Embryonic facial prominence (tissue), 1 donor: ENCODE measurements around the gene LCAT.

Experiments used
- DNase-seq: peaks from one replicate; pipeline ENCODE4 v3.0.0-alpha.2; 2016; ENCODE audit errors: extremely low spot score

Gene LCAT

DNA sequence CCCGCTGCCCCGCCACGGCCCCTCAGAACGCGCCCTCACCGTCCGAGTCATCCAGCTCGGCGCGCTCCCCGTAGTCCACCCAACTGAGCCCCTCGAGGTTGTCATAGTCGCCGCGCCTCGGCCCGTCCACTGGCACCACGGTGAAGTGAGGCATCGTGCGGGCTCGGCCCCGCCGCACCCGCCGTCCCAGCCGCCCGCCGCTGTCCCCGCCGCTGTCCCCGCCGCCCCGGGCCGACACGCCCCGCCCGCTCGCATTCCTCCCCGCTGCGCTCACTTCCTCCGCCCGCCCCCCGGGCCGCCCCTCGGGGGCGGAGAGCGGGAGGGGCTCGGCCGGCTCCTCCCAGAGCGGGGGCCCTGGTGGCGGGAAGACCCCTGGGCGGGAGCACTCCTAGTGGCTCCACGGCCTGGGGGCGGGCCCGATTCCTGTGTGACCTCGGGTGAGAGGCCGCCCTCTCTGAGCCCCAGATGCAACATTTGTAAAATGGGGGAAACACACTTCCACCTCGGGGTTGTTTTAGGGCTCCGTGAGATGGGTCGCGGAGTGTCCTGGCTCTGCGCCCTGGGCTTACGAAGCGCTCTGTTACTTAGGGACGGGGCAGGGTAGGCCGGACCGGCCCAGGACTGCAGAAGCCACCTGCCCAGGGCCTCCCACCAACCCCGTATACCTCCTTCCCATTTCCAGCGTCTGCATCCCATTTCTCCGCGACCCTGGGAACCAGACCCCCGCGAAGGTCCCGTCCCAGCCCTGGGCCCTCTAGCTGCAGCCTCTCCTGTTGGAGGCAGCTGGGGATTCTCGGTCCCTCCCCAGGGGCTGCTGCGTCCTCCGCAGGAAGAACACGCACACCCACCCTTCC, 24.7 kb upstream of the LCAT start, which contains the start of gene SLC12A4:
TSS of gene SLC12A4 (minus strand) at position 238 of the 854 bp plus-strand sequence. CDS start at position 154, 84 bp downstream.
- peak; percentile 85 for DNase-seq

DNA sequence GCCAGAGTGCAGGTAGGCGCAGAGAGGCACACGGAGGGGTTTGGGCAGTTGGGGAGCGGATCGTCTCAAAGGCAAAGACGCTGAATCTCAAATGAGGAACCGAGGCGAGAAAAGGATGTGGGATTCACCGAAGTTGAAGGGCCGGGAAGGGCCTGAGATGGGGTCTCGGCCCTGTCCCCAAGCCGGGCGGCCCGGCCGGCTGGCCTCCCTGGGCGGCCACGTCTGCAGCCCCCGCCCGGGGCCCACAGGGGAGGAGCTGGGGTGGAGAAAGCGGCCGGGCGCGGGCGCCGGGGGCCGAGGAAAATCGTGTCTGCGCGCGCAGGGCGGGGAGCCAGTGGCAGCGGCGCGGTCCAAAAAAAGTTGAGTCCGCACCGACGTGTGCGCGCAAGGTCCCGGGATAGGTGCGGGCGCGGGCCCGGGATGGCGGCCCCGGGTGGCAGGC, 24.1 kb upstream of the LCAT start:
- DNase-seq = no peak

DNA sequence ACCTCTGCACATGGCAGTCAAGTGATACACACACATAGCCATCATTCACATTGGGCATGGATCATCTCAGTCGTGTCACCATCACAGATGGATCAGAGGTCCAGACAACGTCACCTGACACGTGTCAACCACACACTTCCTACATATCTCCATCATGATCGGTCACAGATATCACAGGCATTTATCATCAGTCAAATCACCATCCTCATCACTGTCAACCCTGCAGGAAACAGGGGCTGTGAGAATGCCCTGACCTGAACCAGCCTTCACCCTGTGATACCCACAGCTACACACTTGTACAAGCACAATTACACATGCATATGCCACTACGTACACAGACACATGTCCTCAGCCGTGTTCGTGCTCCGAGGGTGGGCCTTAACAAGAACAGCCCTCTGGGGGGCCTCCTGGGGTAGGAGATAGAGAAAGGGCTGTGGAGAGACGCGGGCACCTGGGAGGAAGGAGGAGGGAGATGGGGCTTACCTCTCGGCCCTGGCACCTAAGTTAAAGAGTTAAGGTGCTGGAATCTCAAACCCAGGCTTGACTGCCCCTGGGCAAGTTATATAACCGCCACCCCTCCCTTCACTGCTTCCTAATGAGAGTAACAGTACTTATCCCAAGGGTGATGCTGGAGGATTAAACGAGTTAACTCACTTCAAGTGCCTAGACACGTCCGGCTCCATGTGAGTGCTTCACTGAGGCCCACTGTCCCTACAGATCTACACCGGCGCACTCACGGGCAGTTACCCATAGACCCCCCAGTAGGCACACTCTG, 23.4 kb upstream of the LCAT start:
- DNase-seq = no peak

DNA sequence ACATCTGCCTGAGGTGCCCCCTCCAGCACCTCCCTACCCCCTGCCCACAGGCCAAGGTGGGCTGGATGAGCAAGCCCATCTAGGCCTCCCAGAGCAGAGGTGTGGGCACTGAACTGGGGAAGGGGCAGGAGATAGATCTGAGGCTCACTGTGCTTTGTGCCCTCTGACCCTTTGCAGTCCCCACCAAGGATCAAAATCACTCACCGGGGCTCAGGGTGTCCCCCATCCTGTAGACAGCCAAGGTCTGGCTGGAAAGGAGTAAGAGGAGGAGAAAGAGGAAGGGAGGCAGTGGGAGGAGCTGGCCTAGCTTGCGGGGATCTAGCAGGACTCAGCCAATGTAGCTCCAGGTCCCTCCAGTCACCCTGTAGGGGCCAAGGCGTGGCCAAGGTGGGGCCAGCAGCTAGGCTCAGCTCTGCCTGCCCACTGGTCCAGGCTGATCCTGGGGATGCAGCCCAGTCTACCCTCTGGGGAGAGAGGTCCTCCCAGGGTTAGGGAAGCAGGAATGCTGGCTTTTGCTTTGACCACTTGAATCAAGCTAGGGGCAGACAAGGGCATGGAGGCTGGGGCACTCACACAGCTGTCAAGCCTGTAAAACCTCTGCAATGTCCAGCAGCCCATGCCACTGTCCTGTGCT, 22.7 kb upstream of the LCAT start:
- no peak for DNase-seq

DNA sequence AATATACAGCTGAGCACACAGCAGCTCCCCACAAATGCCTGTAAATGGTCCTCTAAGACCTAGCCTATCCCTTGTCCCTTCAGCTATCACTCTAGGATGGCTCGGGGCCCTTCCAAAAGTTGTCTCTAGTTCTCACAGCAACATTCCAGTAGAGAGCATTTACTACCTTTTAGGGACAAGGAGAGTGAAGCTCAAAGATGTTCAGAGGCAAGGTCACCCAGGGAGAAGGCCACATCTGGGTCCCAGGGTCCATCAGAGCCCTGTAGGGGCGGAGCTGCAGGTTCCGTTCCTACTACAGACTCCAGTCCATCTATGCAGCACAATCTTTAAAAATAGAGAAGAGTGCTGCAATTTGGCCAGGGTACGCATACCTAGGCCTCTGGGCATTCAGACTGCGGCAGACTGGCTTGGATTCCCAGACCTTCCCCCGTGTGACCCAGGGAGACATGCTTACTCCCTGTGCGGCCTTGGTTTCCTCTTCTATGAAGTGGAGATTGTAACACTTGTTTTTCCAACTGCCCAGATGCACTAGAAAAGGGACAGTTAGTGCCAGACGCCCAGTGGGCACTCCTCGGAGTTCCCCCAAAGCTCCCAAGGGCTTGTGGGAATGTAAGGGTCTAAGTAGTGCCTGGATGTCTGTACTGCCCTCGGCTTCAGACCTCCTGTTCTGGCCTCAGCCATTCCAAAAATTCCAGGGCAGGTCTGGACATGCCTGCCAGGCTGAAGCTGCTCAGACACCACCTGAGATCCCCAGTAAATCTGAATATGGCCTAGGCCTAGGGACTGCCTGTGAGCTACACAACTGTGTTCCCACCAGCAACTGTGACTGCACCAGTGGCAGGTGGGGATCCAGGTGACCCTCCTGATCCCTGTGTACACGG, 22.0 kb upstream of the LCAT start:
- no peak for DNase-seq

DNA sequence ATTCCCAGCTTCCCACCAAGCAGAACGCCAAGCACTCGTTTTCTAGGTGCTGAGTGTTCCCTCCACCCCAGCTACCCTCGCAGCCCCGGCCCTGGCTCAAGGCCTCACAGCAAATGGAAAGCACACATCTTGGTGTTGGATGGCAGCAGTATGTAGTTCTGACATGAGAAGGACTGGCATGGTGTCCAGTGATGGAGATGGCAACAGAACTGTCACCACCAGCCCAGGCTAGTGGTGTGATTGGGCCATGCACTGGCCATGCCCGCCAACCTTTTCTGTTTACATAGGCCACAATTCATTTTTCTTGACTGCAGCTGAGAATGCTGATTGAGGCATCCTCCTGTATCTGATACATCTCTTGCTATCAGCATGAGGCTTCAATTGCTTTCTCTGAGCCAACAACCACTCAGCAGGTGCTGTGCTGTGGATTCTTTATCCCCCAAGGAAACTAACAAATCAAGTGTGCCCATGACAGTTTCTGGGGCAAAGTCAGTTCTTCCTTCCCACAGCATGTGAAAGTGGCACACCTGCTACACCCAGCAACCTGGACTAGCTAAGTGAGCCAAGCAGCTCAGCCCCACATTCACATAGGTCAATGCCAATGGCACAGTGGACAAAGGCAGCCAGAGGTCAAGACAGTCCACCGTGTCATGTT, 20.7 kb upstream of the LCAT start:
- no peak for DNase-seq

DNA sequence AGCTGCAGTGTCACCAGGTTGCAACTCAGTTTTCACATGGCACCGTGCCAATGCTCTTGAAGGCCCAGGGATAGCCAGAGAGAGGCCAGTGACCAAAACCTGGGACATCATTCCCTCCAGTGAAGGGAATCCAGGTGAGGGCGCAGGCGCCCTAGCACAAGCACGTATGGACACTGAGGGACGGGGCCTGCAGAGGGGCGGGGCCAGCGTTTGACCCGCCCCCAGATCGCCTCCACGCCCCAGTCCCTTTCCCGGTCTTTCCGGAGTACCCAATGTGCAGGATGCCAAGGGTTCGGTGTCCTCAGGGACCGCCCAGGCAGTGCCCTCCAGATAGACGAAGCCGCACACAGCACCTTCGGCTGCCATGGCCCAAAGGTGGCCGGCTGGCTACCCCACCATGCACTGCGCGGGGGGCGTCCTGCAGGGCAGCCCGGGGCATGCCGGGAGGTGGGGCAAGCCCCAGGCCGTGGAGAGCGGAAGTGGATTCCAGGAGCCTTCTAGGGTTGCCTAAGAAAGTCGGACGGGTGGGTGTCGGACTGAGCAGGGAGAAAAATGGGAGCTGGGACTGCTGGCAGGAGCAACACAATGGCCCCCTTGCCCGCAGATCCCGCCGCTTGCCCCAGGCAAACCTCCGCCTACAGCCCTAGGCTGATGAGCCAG, 19.9 kb upstream of the LCAT start:
- no peak for DNase-seq

DNA sequence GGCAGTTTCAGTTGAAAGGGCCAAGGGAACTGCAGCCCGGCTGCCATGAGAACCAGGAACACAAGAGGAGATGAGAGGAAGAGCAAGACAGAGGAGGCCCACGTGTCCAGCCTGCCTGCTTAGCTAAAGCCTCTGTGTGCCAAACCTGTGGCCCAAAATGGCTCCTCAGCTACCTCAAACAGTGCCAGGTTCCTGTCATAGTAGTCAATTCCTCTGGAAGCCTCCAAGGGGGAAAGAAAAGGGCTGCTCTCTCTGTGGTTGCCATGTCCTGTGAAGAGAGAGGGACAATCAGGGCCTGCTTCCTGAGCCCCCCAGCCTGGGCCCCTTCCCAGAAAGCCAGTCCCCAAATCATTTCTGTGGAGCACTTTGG, 19.4 kb upstream of the LCAT start:
- no peak for DNase-seq

DNA sequence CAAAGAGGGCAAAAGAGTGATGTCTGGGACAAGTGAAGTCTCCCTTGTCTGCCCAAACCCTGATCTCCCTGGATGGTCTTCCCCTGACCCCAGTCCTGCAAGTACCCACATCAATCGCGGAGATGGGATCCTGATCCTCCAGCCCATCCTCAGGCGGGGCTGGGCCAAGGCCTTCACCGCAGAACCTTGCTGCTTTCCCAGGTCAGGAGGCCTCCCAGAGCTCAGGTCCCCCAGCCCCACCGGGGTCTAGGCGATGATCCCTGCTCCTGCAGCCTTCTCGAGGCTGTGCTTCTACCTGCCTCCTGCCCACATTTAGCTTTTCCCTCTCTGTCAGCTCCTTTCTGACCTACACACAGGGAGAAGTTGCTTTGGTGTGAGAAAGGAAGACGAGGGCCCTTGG, 18.2 kb upstream of the LCAT start:
- DNase-seq = no peak

DNA sequence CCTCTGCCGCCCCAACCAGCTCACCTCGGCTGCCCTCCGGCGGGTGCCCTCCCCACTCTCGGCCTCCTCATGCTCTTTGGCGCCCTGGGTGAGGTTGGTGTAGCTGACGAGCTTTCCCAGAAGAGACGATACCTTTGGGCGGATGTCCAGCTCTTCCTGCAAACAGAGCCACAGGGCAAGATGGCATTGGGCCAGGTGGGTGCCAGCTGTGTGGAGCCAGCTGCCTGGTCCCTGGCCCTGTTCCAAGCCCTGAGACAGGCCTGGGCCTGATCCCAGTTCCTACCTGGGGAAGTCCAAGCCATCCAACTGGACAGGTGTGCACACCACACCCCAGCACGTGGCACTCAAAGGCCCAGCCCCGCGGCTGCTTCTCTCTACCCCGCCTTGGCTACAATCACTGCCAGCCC, 17.6 kb upstream of the LCAT start:
- no peak for DNase-seq

DNA sequence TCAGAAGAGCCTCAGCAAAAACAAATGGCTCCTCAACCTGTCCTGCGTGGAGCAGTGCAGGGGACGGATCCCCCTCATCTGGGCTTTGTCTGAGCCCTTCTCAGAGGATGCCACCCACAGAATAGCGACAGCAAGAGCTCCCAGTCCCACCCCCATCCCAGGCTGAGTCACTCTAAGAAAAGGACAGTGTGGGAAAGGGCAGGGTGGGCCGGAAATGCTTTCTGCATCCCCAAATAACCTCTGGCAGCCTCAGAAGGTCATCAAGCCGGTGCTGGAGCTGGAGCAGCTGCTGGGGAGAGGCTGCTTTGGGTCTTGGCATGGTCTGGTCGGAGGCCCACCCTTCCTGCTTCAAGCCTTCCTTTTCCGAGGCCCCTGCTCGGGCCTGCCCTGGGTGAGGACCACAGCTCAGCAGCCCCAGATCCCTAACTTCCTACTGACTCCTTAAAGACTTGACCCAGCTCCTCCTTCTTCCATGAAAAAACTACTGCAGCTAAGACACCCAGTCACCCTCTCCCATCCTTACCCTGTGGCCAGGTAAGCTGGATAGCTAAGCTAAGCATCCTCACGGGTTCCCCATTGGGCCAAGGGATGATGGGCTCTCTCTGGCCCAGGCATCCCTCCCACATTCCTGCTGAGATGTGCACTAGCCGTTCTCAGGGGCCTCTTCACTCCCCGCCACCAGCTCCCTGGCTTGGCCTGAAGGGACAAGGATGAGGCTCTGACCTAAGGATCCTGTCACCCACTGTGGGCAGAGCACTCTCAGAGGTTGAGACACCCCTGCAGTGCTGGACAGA, 15.8 kb upstream of the LCAT start:
- DNase-seq = no peak

DNA sequence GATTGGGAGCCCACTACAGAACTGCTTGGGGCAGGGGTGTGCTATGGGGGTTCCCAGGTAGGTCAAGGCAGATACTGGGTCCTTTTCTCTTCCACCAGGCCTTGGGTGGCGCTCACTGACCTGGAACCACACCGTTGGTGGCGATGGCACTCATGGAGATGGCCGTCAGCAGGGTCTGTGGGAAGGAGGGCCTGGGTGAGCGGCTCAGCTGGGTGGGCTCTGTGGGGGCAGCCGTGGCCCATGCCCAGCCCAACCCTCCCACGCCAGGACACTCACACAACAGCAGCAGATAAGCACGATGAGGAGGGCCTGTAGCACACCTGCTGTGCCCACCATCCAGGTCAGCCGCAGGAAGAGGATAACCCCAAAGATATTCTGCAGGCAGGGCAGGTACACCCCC, 13.7 kb upstream of the LCAT start:
- no peak for DNase-seq

DNA sequence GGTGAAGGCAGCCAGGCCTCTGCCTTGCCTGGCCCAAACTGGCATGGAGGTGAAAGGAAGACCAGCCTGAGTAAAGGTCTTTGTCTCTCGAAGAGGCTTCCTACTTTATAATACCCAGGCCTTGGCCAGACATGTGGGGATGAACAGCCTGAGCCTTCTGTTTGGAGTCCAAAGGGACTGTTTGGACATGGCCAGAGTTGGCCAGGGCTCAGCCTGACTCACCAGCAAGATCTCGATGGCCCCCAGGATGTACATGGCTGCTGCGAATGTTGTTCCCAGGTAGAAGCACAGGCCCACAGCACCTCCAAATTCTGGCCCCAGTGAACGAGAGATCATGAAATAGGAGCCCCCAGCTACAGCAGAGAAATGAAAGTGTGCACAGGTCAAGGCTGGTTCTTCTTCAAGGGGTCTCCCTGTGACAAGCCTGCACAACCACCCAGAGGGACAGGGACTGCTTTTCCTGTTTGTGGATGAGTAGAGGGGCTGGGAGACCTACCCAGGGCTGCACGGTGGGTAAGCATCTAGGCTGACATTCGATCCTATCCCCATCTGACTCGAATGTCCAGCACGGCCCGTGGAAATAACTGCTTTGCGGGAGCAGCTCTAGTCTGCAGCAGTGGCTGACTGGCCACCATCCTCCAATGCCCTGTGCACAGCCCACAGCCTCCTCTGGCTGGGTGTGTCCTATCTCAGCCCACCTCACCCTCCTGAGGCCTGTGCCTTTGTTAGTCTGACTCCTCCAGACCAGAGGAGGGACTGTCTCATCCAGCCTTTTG, 10.7 kb upstream of the LCAT start:
- DNase-seq = no peak

DNA sequence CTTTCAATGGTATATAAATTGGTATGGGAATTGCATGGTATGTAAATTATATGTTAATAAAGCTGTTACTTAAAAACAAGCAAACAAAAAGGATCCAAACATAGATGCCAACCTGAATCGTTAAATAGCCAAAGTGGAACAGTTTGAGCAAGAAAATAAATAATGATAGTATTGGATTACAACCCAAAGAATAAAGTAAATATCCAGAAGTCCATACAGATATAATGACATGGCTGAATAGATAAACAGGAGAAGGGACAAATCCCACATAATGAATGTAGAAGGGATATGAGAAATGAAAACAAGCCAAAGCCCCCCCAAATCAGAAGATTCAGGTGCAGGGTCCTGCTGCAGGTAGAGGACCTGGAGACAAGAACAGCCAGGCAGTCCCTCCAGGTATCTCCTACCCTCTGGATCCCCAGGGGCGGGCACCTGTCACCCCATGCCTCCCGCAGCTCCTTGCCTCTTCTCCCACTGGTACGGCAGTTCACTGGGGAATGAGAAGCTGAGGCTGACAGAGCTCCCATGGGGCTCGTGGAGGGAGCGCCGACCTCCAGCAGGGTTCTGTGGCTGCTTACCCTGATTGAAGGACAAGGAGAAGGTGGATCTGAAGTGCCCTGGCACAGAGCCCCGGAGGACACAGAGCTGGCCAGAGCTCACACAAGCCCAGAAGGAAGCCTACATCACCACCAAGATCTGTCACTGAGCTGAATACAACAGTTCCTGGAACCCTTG, 9.9 kb upstream of the LCAT start:
- no peak for DNase-seq

DNA sequence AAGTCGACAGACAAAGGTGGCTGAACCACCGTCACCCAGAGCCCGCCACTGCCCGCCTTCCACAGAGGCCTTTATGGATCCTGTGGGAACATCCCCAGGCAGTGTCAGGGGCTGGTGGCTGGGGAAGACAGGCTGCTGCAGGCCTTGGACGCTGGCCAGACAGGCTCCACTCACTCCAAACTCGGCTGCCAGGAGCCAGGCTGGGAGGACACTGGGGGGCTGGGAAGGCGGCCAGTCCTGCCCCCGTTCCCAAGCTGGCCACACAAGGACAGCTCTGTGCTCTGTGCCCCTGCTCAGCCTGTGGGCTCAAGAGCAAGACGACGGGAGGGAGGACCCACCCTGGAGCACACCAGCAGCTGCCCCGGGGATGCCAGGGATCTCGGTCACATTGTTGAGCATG, 7.6 kb upstream of the LCAT start:
- no peak for DNase-seq

DNA sequence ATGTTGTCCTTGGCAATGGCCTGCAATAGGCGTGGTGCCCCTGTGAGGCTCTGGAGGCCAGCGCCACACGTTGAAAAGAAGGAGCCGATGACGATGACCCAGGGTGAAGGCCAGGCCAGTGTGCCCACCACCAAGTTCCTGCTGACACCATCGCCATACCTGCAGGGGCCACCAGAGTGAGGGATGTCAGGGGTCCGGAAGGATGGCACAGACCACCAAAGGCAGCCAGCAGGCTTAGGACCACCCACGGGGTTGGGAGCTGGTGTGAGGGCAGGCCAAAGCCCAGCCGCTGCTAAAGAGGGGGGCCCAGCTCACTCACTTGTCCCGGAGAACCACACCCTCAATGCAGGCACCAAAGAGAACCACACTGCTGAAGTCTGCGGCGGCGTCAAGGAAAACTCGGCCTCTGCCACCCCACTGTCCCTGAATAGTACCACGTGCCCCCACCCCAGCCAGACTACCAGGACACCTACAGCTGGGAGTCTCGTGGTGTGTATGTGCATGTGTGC, 6.5 kb upstream of the LCAT start:
- no peak for DNase-seq

DNA sequence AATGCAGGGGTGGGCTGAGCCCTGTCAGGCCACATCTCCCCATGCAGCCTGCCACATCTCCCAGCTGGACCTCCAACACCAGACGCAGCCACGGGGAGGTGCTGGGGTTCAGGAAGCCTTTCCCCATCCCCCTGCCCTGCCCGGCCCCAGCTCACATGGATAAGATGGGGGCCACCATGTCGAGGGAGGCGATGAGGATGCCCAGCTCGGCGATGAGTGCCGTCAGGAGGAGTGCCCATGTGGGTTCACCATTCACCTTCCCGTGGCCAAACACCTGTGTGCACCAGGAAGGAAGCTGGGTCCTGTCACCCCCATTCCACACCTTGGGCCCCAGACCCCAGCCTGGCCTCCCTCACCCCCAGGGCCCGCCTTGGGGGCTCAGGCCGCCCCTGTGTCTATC, 5.7 kb upstream of the LCAT start:
- no peak for DNase-seq

DNA sequence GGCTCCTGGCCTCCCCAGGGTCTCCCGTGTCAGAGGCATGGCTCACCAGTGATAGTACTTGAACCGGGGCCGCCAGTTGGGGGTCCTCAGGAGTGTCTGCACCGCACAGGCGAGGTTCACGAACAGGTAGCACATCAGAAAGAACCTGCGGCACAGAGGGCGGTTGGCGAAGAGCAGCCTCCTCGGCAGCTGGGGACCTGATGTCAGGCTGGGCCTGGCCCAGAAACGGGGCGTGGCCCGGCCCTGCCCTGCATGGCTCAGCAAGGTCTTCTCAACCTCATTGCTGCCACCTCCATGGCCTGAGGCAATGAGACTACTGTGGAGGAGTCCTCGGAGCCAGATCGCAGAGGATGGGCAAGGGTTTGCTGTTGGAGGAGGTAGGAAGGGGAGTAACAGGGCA, 4.1 kb upstream of the LCAT start:
- DNase-seq = no peak
